GM12878 (cell line): Measurements from ENCODE around the gene ABCB9. TPM values are rescaled to one million over a fixed set of nuclear protein-coding genes. Genes with fewer than 3 reads are reported as not detected.
A peak's percentile ranks its signal among the peaks of the same experiment; 100 is the strongest.

Source experiments
- ATAC-seq: fragments of 200-7000 bp; cut with Tn5 transposase; 3 replicates; pipeline ENCODE4 v1.9.1; 2020; ENCODE audit warnings: mild to moderate bottlenecking, moderate library complexity
- BruUV-seq: library from RNA; stranded (reverse); fragments of 400-500 nt; replicated peaks from 2 replicates; lab custom pipeline; 2021; lab: Mats Ljungman, UMichigan
- CTCF ChIA-PET: fragments of 300-600 bp; sonication (Branson Sonifier 250); formaldehyde crosslinking; extraction: SDS; loops from one replicate; lab custom pipeline; 2021; ENCODE audit warnings: inconsistent platforms; lab: Yijun Ruan, JAX
- POLR2A ChIA-PET: fragments of 350-600 bp; formaldehyde crosslinking; extraction: SDS; loops from one replicate; lab custom pipeline; 2021; ENCODE audit warnings: inconsistent platforms; lab: Charles Lee
- RAD21 ChIA-PET: fragments of 300-600 bp; sonication (Branson Sonifier 250); formaldehyde crosslinking; loops from one replicate; lab custom pipeline; 2023; ENCODE audit warnings: antibody characterized with exemption; ENCODE audit not compliant: unreplicated experiment; lab: Charles Lee
- SMC1A ChIA-PET: fragments of 300-600 bp; sonication (Branson Sonifier 250); formaldehyde crosslinking; loops from one replicate; lab custom pipeline; 2023; ENCODE audit not compliant: unreplicated experiment, uncharacterized antibody; lab: Charles Lee
- DNase-seq: peaks from one replicate; pipeline ENCODE4 v3.0.0-alpha.2; 2011; ENCODE audit warnings: low read depth, low spot score
- FAIRE-seq: peaks from 3 replicates; lab custom pipeline; 2011; peaks lifted over from hg19 to GRCh38; lab: Jason Lieb, UNC
- H2AFZ ChIP-seq: 2 replicates; pipeline ENCODE4 v1.6.0; 2011; ENCODE audit warnings: low read depth, low read length, control low read depth; ENCODE audit not compliant: control insufficient read depth
- H3K27ac ChIP-seq: 2 replicates; pipeline ENCODE4 v1.5.1; 2011; ENCODE audit warnings: control low read depth; ENCODE audit not compliant: control insufficient read depth, insufficient read depth
- H3K27me3 ChIP-seq, 2 experiments: replicated peaks in 1 of 2; 2 replicates each; pipeline versions ENCODE4 v1.6.0 to v1.6.1; 2011; ENCODE audit warnings: low read length in 1 of 2; ENCODE audit not compliant: control insufficient read depth in 2 of 2, insufficient read depth in 2 of 2
- H3K36me3 ChIP-seq, 2 experiments: 2 replicates each; pipeline ENCODE4 v1.5.1; 2011; ENCODE audit warnings: low read length in 1 of 2; ENCODE audit not compliant: control insufficient read depth in 2 of 2, insufficient read depth in 2 of 2
- H3K4me1 ChIP-seq: 2 replicates; pipeline ENCODE4 v1.6.1; 2011; ENCODE audit warnings: mild to moderate bottlenecking, low read length, moderate library complexity, mixed read lengths; ENCODE audit not compliant: control insufficient read depth, insufficient read depth
- H3K4me2 ChIP-seq: 2 replicates; pipeline ENCODE4 v1.6.0; 2011; ENCODE audit warnings: control low read depth; ENCODE audit not compliant: control insufficient read depth, insufficient read depth
- H3K4me3 ChIP-seq: fragments of 200-600 bp; sonication (generic); 2 replicates; pipeline ENCODE4 v1.5.1; 2016
- H3K79me2 ChIP-seq: 2 replicates; pipeline ENCODE4 v1.6.0; 2011; ENCODE audit warnings: low read length; ENCODE audit not compliant: control insufficient read depth, insufficient read depth
- H3K9ac ChIP-seq: 2 replicates; pipeline ENCODE4 v1.8.0; 2011; ENCODE audit warnings: low read length, control low read depth, mixed read lengths; ENCODE audit not compliant: control insufficient read depth, insufficient read depth
- H3K9me3 ChIP-seq: replicated peaks from 3 replicates; pipeline ENCODE4 v1.5.1; 2011; ENCODE audit warnings: mild to moderate bottlenecking, low read length; ENCODE audit not compliant: control insufficient read depth, insufficient read depth
- H4K20me1 ChIP-seq: 2 replicates; pipeline ENCODE4 v1.6.0; 2011; ENCODE audit not compliant: control insufficient read depth, insufficient read depth
- CREB1 ChIP-seq: IDR thresholded peaks from 2 replicates; pipeline ENCODE4 v1.6.1; 2012; ENCODE audit warnings: low read depth, mild to moderate bottlenecking, inconsistent platforms
- HCFC1 ChIP-seq: fragments of 150-350 bp; IDR thresholded peaks from 2 replicates; pipeline ENCODE4 v1.6.1; 2014; ENCODE audit warnings: low read length
- PML ChIP-seq: IDR thresholded peaks from 2 replicates; pipeline ENCODE4 v1.6.1; 2012; ENCODE audit warnings: low read length, inconsistent platforms
- RCOR1 ChIP-seq: conservative IDR thresholded peaks from 2 replicates; pipeline ENCODE4 v1.6.1; 2012; ENCODE audit warnings: low read depth, low read length, improper control_type of control experiment
- SPI1 ChIP-seq: IDR thresholded peaks from 2 replicates; pipeline ENCODE4 v1.6.1; 2011; ENCODE audit warnings: low read depth, mild to moderate bottlenecking, low read length, moderate library complexity, borderline replicate concordance; ENCODE audit not compliant: insufficient read depth
- WGBS: methylation state at CpG from one replicate; pipeline ENCODE4 v1.1.6; 2016; ENCODE audit warnings: low lambda C conversion rate; ENCODE audit not compliant: insufficient replicate concordance, insufficient coverage; ENCODE audit errors: missing lambda C conversion rate; 5-methylcytosine and 5-hydroxymethylcytosine counted together
- in situ Hi-C: fragments of 300-500 bp; cut with MboI; formaldehyde crosslinking; loops from 9 replicates; pipeline ENCODE4 v1.14.3; 2018; ENCODE audit warnings: mixed read lengths
- intact Hi-C: fragments of 100-400 bp; cut with micrococcal nuclease; formaldehyde crosslinking; loops from one replicate; pipeline ENCODE4 v1.14.2; 2022; ENCODE audit not compliant: unreplicated experiment
- polyA plus RNA-seq, 11 experiments: library from polyadenylated mRNA; depleted of rRNA in 4 of 11; unstranded in 6 of 11; stranded (reverse) in 5 of 11; fragments of >200 nt; fragmentation: Nextera tagmentation in 4 of 11; fragmentation: Illumina TruSeq in 1 of 11; extraction: Ambion mirVana in 4 of 11; extraction: Trizol in 1 of 11; gene quantifications; 1 replicate in 1 of 11; 2 replicates in 10 of 11; pipeline versions ENCODE4 v1.2.1 to v1.2.3, GENCODE V29; 2011 to 2016; ENCODE audit warnings: inconsistent platforms in 2 of 11, missing spikeins in 2 of 11, low read depth in 1 of 11
- total RNA-seq, 4 experiments: library from RNA; depleted of rRNA in 3 of 4; stranded (reverse); fragments of >200 nt in 3 of 4; fragmentation: Illumina TruSeq in 1 of 4; extraction: Trizol in 1 of 4; gene quantifications; 2 replicates each; pipeline versions ENCODE4 v1.2.1 to v1.2.3, GENCODE V29; 2013 to 2021
- TF ChIP-seq, protein P1 (sequence below): fragments of 450-650 bp; IDR thresholded peaks from 2 replicates; pipeline ENCODE4 v1.6.1; 2017; ENCODE audit warnings: mild to moderate bottlenecking
- TF ChIP-seq, protein P2 (sequence below): fragments of 450-650 bp; IDR thresholded peaks from 2 replicates; pipeline ENCODE4 v1.6.1; 2016; ENCODE audit warnings: mild to moderate bottlenecking, moderate library complexity, borderline replicate concordance
- TF ChIP-seq, protein P3 (sequence below): fragments of 450-650 bp; IDR thresholded peaks from 2 replicates; pipeline ENCODE4 v1.6.1; 2016; ENCODE audit warnings: mild to moderate bottlenecking
- TF ChIP-seq, protein P4 (sequence below): fragments of 450-650 bp; IDR thresholded peaks from 2 replicates; pipeline ENCODE4 v1.6.1; 2016; ENCODE audit warnings: mild to moderate bottlenecking
- TF ChIP-seq, protein P5 (sequence below): fragments of 450-650 bp; IDR thresholded peaks from 2 replicates; pipeline ENCODE4 v1.6.1; 2017; ENCODE audit warnings: antibody characterized with exemption, mild to moderate bottlenecking, moderate library complexity

Gene ABCB9
- total and polyA plus RNA-seq, 10 of the 15 experiments (the other 5 are each of a cell fraction or from before 2014, with no cell fraction given): 0.37 to 4.9 (median 3.1) TPM

DNA sequence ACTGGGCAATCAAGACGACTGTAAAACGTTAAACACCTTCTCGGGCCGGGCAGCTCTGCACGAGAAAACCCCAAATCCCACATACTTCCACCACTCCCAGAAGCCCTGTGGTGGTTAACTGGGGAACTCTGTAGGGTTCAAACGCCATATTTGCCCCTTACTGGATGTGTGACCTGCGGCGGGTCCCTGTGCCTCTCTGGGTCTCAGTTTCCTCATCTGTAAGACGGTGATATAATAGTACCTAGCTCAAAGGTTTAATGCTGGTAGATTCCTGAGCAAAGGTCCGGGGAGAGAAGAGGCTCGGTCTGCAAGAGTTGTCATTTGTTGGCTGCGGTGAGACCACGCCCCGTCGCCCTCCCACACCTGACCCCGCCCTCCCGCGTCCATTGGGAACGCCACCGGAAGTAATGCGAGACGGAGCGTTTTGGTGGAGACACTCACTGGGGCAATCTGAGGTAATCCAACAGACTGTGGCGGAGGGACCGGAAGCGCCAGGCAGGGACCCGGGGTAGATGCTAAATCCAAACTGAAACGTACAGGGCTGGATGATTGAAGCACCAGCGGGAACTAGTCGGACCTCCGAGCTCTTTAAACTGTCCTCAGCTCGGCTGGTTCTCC lies 8.1 kb upstream of the ABCB9 start:
- RAD21 ChIA-PET: interaction anchor here (0.6 to 2.6 kb wide), 6 partner anchors 27 to 263 kb away, joined by 3 to 14 read pairs (median 3); partner anchors contain the start of gene MTRFR
- Histone ChIP-seq H3K4me1 (peaks cover 17% of the 10 kb centered on the region), H3K27ac (peak overlapping the region; percentile 99), H3K4me3 (peak overlapping the region; percentile 84), H3K79me2 (peaks cover 17% of the 10 kb centered on the region), H3K27me3 (no peaks in the 10 kb centered on the region), H3K9ac (peak overlapping the region; percentile 100), H3K4me2 (peak overlapping the region; percentile 90), H3K36me3 (peaks cover 0 to 4% of the 10 kb centered on the region in 2 experiments; a peak in 2 of 4 replicates), H4K20me1 (no peaks in the 10 kb centered on the region), H2AFZ (peak overlapping the region; percentile 98), H3K9me3 (no peaks in the 10 kb centered on the region)
- ATAC-seq (peak; percentile 92), FAIRE-seq (peak; percentile 99), DNase-seq (peak; percentile 96)
- CTCF ChIA-PET: interaction anchor here (0.5 to 3.4 kb wide), 4 partner anchors 80 to 264 kb away, joined by 3 to 15 read pairs (median 8); partner anchors contain the start of genes MPHOSPH9 and MTRFR
- BruUV-seq: TSS peak; percentile 92
- intact Hi-C loops: loop anchor here (2.0 kb wide), 1 partner anchor 264 kb away; no protein-coding TSS in a partner anchor
- 1% methylated on average over 32 of the region's 32 CpGs for WGBS
- in situ Hi-C loops: no loop called here
- SMC1A ChIA-PET: interaction anchor here (0.6 to 1.9 kb wide), 5 partner anchors 10 to 628 kb away, joined by 3 to 6 read pairs (median 4); partner anchors contain the start of gene DDX55
- POLR2A ChIA-PET: interaction anchor here (0.5 to 1.9 kb wide), 8 partner anchors 8 to 609 kb away, joined by 3 to 9 read pairs (median 4); partner anchors contain the start of genes ABCB9, MPHOSPH9, MTRFR and TMED2
- TF ChIP-seq, protein P1, sequence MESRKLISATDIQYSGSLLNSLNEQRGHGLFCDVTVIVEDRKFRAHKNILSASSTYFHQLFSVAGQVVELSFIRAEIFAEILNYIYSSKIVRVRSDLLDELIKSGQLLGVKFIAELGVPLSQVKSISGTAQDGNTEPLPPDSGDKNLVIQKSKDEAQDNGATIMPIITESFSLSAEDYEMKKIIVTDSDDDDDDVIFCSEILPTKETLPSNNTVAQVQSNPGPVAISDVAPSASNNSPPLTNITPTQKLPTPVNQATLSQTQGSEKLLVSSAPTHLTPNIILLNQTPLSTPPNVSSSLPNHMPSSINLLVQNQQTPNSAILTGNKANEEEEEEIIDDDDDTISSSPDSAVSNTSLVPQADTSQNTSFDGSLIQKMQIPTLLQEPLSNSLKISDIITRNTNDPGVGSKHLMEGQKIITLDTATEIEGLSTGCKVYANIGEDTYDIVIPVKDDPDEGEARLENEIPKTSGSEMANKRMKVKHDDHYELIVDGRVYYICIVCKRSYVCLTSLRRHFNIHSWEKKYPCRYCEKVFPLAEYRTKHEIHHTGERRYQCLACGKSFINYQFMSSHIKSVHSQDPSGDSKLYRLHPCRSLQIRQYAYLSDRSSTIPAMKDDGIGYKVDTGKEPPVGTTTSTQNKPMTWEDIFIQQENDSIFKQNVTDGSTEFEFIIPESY: no peak
- TF ChIP-seq, protein P2, sequence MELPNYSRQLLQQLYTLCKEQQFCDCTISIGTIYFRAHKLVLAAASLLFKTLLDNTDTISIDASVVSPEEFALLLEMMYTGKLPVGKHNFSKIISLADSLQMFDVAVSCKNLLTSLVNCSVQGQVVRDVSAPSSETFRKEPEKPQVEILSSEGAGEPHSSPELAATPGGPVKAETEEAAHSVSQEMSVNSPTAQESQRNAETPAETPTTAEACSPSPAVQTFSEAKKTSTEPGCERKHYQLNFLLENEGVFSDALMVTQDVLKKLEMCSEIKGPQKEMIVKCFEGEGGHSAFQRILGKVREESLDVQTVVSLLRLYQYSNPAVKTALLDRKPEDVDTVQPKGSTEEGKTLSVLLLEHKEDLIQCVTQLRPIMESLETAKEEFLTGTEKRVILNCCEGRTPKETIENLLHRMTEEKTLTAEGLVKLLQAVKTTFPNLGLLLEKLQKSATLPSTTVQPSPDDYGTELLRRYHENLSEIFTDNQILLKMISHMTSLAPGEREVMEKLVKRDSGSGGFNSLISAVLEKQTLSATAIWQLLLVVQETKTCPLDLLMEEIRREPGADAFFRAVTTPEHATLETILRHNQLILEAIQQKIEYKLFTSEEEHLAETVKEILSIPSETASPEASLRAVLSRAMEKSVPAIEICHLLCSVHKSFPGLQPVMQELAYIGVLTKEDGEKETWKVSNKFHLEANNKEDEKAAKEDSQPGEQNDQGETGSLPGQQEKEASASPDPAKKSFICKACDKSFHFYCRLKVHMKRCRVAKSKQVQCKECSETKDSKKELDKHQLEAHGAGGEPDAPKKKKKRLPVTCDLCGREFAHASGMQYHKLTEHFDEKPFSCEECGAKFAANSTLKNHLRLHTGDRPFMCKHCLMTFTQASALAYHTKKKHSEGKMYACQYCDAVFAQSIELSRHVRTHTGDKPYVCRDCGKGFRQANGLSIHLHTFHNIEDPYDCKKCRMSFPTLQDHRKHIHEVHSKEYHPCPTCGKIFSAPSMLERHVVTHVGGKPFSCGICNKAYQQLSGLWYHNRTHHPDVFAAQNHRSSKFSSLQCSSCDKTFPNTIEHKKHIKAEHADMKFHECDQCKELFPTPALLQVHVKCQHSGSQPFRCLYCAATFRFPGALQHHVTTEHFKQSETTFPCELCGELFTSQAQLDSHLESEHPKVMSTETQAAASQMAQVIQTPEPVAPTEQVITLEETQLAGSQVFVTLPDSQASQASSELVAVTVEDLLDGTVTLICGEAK: peak; percentile 98
- no peak for TF ChIP-seq SPI1
- TF ChIP-seq, protein P3, sequence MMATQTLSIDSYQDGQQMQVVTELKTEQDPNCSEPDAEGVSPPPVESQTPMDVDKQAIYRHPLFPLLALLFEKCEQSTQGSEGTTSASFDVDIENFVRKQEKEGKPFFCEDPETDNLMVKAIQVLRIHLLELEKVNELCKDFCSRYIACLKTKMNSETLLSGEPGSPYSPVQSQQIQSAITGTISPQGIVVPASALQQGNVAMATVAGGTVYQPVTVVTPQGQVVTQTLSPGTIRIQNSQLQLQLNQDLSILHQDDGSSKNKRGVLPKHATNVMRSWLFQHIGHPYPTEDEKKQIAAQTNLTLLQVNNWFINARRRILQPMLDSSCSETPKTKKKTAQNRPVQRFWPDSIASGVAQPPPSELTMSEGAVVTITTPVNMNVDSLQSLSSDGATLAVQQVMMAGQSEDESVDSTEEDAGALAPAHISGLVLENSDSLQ: peak; percentile 59
- TF ChIP-seq, protein P4, sequence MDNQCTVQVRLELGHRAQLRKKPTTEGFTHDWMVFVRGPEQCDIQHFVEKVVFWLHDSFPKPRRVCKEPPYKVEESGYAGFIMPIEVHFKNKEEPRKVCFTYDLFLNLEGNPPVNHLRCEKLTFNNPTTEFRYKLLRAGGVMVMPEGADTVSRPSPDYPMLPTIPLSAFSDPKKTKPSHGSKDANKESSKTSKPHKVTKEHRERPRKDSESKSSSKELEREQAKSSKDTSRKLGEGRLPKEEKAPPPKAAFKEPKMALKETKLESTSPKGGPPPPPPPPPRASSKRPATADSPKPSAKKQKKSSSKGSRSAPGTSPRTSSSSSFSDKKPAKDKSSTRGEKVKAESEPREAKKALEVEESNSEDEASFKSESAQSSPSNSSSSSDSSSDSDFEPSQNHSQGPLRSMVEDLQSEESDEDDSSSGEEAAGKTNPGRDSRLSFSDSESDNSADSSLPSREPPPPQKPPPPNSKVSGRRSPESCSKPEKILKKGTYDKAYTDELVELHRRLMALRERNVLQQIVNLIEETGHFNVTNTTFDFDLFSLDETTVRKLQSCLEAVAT: no peak
- TF ChIP-seq, protein P5, sequence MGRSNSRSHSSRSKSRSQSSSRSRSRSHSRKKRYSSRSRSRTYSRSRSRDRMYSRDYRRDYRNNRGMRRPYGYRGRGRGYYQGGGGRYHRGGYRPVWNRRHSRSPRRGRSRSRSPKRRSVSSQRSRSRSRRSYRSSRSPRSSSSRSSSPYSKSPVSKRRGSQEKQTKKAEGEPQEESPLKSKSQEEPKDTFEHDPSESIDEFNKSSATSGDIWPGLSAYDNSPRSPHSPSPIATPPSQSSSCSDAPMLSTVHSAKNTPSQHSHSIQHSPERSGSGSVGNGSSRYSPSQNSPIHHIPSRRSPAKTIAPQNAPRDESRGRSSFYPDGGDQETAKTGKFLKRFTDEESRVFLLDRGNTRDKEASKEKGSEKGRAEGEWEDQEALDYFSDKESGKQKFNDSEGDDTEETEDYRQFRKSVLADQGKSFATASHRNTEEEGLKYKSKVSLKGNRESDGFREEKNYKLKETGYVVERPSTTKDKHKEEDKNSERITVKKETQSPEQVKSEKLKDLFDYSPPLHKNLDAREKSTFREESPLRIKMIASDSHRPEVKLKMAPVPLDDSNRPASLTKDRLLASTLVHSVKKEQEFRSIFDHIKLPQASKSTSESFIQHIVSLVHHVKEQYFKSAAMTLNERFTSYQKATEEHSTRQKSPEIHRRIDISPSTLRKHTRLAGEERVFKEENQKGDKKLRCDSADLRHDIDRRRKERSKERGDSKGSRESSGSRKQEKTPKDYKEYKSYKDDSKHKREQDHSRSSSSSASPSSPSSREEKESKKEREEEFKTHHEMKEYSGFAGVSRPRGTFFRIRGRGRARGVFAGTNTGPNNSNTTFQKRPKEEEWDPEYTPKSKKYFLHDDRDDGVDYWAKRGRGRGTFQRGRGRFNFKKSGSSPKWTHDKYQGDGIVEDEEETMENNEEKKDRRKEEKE: no peak
- 0 out of 2 replicates have a peak, but pooled peaks have one; percentile 71 for TF ChIP-seq PML
- TF ChIP-seq CREB1: peak; percentile 79
- peak; percentile 80 for TF ChIP-seq HCFC1
- TF ChIP-seq RCOR1: no peak
